Thoracic aorta (tissue), 2 donors: ENCODE measurements around the gene HBM. TPM values are rescaled to one million over a fixed set of nuclear protein-coding genes. Genes with fewer than 3 reads are reported as not detected.

Experiments
- ATAC-seq: fragments of 150-250 bp; one replicate; pipeline ENCODE4 v1.8.0; 2017; ENCODE audit warnings: low read depth; ENCODE audit not compliant: insufficient number of reproducible peaks, low FRiP score
- DNase-seq: peaks from one replicate; pipeline ENCODE4 v3.0.0-alpha.2; 2020; ENCODE audit warnings: low spot score
- H3K27ac ChIP-seq, 2 donors: fragments of 200-600 bp; sonication (generic); 1 replicate in 1 of 2; 2 replicates in 1 of 2; pipeline ENCODE4 v1.5.1; 2016; ENCODE audit warnings: mild to moderate bottlenecking in 2 of 2, moderate library complexity in 2 of 2
- H3K27me3 ChIP-seq: fragments of 200-600 bp; sonication (generic); replicated peaks from 2 replicates; pipeline ENCODE4 v1.6.0; 2016; ENCODE audit warnings: mild to moderate bottlenecking; ENCODE audit not compliant: insufficient read depth
- H3K36me3 ChIP-seq: fragments of 200-600 bp; sonication (generic); one replicate; pipeline ENCODE4 v1.5.1; 2016
- H3K4me1 ChIP-seq, 2 donors: fragments of 200-600 bp; sonication (generic); 1 replicate in 1 of 2; 2 replicates in 1 of 2; pipeline versions ENCODE4 v1.5.1 to v1.6.0; 2016; ENCODE audit warnings: low read depth in 2 of 2, mild to moderate bottlenecking in 1 of 2; ENCODE audit not compliant: control insufficient read depth in 1 of 2
- H3K4me3 ChIP-seq: fragments of 200-600 bp; sonication (generic); 2 replicates; pipeline ENCODE4 v1.5.1; 2016; ENCODE audit warnings: mild to moderate bottlenecking
- H3K9me3 ChIP-seq: fragments of 200-600 bp; sonication (generic); 2 replicates; pipeline ENCODE4 v1.5.1; 2016
- CTCF ChIP-seq: fragments of 200-600 bp; sonication (generic); IDR thresholded peaks from one replicate; pipeline ENCODE4 v1.5.1; 2019; ENCODE audit warnings: antibody characterized with exemption
- total RNA-seq, 2 donors: library from RNA; depleted of rRNA; stranded (reverse); fragments of >200 nt; gene quantifications; one replicate each; pipeline versions ENCODE4 v1.1.0 to v1.2.3, GENCODE V29; 2016

The HBM gene
- total RNA-seq, 2 donors from 2014 or later: not detected

GRCh38 chr16:188674-189073, 22.9 kb downstream of the HBM start:
- DNase-seq (no peak), ATAC-seq (no peak)
- Histone ChIP-seq H3K36me3 (peaks cover 59% of the 10 kb centered on the region), H3K9me3 (no peaks in the 10 kb centered on the region), H3K27me3 (no peaks in the 10 kb centered on the region), H3K4me3 (no peak overlapping the region), H3K4me1 (no peaks in the 10 kb centered on the region), H3K27ac (no peak overlapping the region)
- TF ChIP-seq CTCF: no peak

- TF ChIP-seq CTCF: no peak
- no peak for DNase-seq
- Histone ChIP-seq H3K9me3 (no peaks in the 10 kb centered on the region), H3K36me3 (peaks cover 69% of the 10 kb centered on the region), H3K27ac (no peak overlapping the region), H3K4me3 (no peak overlapping the region), H3K4me1 (no peaks in the 10 kb centered on the region), H3K27me3 (no peaks in the 10 kb centered on the region)
- no peak for ATAC-seq
These were observed 23.9 kb downstream of the HBM start for GRCh38 chr16:189604-190186.

GRCh38 chr16:191831-192230, 26.1 kb downstream of the HBM start:
- no peaks in the 10 kb centered on the region for H3K27me3 ChIP-seq
- no peak overlapping the region for H3K27ac ChIP-seq
- H3K36me3 ChIP-seq: peaks cover 87% of the 10 kb centered on the region
- H3K4me1 ChIP-seq: no peaks in the 10 kb centered on the region
- DNase-seq (no peak), ATAC-seq (no peak)
- no peak overlapping the region for H3K4me3 ChIP-seq
- TF ChIP-seq CTCF: no peak
- no peaks in the 10 kb centered on the region for H3K9me3 ChIP-seq

- DNase-seq: no peak
- no peak for ATAC-seq
- Histone ChIP-seq H3K27me3 (no peaks in the 10 kb centered on the region), H3K4me3 (no peak overlapping the region), H3K36me3 (peaks cover 90% of the 10 kb centered on the region), H3K4me1 (no peaks in the 10 kb centered on the region), H3K27ac (no peak overlapping the region), H3K9me3 (no peaks in the 10 kb centered on the region)
- TF ChIP-seq CTCF: no peak
These were observed 26.9 kb downstream of the HBM start for GRCh38 chr16:192686-193085.

GRCh38 chr16:193441-193840, 27.7 kb downstream of the HBM start:
- ATAC-seq (no peak), DNase-seq (no peak)
- Histone ChIP-seq H3K36me3 (peaks cover 93% of the 10 kb centered on the region), H3K9me3 (no peaks in the 10 kb centered on the region), H3K4me1 (no peaks in the 10 kb centered on the region), H3K27ac (no peak overlapping the region), H3K4me3 (no peak overlapping the region), H3K27me3 (no peaks in the 10 kb centered on the region)
- no peak for TF ChIP-seq CTCF
